Activated T-helper 9 cell treated with anti-CD3 and anti-CD28 coated beads, Interleukin-2, amount 50 U/mL, for 16 hours (primary cell): ENCODE data around the gene CFDP1.

ENCODE experiments used
- DNase-seq: peaks from one replicate; pipeline ENCODE4 v3.0.0-alpha.2; 2020; ENCODE audit warnings: low read depth

The CFDP1 gene

DNA sequence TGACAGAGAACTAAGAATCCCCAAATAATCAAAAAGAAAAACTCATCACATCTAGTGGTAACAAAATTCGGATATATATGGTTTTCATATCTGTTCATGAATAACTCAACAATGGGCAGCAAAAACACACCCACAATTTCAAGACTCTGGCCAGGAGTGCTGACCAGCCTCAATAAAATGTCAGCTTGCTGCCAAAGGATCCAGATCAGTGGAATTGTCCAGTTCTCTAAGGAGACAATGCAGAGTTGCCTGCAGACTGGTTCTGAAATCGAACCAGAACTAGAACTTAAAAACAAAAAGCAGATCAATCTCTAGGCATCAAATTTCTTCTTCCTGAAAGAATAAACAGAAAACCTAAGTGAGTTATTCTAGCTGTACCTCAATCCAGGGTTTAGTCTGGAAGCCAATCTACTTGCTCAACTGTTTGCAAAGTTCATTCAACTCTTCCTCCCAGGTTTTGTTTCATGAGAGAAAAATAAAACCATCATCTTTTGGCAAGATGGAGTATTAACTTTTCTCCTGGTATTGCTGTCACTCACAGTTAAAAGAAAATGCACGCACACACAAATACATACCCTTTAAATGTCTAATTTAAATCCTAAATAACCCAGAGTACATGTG, 61.0 kb downstream of the CFDP1 start:
- no peak for DNase-seq

DNA sequence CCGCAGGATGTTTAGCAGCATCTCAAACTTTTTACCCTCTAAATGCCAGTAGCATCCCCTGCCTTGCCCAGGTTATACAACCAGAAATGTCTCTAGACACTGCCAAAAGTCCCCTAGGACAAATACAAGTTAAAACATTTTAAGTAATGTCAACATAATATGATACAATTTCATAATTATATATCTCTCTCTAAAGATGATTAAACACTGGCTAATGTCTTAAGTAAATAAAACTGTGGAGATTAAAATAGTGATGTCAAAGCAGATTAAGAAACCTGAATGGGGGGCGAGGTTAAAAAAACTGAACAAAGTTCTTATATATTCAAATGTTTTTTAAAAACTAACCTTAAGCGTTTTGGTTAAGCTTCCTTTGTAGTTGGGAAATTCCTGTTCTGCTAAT, 62.1 kb downstream of the CFDP1 start:
- DNase-seq = no peak

GRCh38 chr16:75364286-75364791, 69.0 kb downstream of the CFDP1 start:
- DNase-seq = no peak

DNA sequence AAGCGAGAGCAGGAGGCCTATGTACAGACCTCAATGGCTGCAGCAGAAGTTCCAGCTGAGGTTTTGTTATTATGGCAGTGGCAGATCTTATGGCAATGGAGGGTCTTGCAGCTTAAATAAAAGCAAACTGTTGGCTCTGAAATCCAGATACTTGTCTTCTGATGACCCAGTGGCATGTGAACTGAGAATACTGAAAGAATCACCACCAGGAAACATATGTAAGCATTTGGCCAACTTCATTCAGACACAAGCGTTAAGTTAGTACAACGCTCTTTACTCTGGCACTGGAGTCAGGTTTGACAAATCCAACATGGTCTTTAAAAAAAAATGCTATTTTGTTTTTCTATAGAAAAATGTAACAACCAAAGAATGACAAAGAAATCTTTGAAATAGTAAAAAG, 70.5 kb downstream of the CFDP1 start:
- no peak for DNase-seq

DNA sequence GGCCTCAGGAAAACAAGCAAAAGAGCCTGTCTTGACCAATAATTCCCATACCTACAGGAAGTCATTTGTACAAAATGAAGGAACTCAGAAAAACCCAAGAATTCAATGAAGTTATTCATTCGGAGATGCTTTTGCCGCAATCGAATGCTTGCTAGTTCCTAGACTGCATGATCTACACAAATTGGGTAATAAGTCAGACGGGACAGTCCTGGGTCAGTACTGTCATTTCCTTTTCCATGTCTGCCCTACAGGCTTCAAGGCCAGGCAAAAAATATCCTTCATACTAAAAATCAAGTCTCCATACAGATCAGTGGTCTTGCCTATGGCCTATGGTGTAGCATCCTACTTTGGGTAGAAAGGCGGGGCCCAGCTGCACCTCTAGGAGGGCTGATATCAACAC, 71.4 kb downstream of the CFDP1 start:
- no peak for DNase-seq

- no peak for DNase-seq
Measured at GRCh38 chr16:75354170-75354569, 79.1 kb downstream of the CFDP1 start.

DNA sequence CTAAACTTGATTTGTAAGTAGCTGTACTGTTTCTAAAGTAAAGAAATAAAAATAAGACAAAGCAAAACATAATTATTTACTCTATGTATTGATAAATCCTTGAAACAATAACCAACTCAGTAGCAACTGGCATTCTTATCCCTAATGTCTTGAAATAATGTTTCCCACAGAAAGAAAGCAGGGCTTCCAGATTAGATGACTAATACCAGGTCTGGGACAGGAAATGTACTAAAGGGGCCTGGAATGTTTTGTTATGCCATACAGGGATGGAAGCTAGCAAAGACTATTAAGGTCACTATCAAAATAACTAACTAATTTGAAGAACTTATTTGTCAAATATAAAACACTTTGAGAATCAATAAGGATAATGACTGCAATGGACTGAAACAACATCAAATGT, 82.1 kb downstream of the CFDP1 start:
- DNase-seq = no peak

- DNase-seq = no peak
Measured at GRCh38 chr16:75345711-75346110, 87.6 kb downstream of the CFDP1 start.

DNA sequence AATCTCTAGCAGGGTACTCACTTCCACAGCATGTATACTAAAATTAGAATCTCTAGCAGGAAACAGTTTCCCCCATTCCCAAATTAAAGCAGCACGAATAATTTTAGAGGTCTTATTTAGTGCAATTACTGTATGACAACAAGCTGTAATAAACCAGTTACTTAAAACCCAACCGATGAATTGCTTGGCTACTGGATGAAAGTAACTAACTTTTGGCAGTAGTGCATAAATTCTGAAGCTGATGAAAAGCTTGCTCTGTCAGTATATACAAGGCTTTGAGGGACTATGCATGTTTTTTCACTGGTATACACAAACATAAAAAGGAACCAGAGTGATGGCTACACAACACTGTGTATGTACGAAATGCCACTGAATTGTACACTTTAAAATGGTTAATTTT, 89.4 kb downstream of the CFDP1 start:
- no peak for DNase-seq

- no peak for DNase-seq
Measured at GRCh38 chr16:75343286-75343685, 90.0 kb downstream of the CFDP1 start.

- DNase-seq = no peak
Measured at GRCh38 chr16:75342308-75342811, 90.9 kb downstream of the CFDP1 start.

GRCh38 chr16:75341564-75342307, 91.6 kb downstream of the CFDP1 start:
- no peak for DNase-seq

GRCh38 chr16:75340741-75341491, 92.4 kb downstream of the CFDP1 start:
- DNase-seq = no peak

- no peak for DNase-seq
Measured at GRCh38 chr16:75337430-75337829, 95.9 kb downstream of the CFDP1 start.

DNA sequence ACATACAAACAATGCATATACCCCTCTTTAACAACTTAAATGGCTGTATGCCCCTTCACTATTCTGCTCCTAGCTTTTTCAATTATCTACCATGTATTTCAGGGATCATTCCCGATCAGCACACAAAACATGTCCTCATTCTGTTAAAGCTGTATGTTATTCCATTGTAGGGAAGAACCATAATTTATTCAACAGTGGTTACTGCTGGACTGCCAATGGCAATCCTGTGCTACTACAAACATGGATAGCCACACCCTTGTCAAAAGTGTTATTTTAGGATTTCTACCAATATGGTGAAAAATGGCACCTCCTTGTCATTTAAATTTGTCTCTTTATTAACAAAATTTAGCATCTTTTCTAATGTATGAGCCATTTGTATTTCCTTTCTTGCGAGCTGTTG, 96.8 kb downstream of the CFDP1 start:
- no peak for DNase-seq

GRCh38 chr16:75333721-75334163, 99.6 kb downstream of the CFDP1 start:
- no peak for DNase-seq

GRCh38 chr16:75329943-75330342, 103.4 kb downstream of the CFDP1 start:
- DNase-seq = no peak

DNA sequence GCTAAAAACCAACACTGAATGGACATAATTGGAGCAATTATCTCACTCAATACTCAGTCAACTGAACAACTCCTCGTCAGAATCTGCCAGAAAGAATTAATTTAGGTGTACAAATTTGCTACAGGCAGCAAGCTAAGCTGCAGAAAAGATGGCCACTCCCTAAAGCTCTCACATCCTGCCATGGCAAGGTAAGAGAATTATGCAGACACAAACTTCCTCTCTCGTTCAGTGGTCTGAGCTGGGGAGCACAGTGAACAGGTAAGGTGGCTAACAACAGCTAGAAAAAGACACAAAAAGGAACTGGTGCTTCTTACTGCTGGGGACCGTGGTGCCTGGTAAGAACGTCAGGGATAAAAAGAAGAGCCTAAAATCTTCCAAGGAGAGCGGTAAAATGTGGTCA, 107.0 kb downstream of the CFDP1 start:
- DNase-seq = no peak

DNA sequence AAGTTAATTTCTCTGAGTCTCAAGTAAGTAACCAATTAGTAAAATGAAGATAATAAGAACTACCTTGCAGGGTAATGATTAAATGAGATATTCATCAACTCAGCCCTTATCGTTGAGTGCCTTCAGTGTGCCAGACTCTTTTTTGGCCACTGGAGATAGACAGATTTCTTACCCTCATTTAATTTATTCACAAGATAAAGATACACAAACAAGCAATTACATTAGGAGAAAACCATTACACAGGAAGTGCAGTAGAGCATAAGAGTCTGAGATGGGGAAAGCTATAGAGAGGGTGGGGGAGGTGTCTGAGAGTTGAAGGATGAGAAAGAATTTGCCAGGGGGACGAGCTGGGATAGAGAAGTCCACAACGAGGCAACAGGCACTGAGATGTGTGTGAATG, 109.4 kb downstream of the CFDP1 start:
- no peak for DNase-seq

DNA sequence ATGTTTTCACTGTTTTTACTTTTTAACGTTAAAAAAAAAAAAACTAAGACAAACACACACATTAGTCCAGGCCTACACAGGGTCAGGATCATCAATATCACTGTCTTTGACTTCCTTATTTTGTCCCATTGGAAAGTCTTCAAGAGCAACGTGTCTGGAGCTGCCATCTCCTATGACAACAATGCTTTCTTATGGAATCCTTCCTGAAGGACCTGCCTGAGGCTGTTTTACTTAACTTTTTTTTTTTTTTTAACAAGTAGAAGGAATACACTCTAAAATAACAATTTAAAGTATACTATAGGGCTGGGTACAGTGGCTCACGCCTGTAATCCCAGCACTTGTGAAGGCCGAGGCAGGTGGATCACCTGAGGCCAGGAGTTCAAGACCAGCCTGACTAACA, 110.1 kb downstream of the CFDP1 start:
- no peak for DNase-seq

DNA sequence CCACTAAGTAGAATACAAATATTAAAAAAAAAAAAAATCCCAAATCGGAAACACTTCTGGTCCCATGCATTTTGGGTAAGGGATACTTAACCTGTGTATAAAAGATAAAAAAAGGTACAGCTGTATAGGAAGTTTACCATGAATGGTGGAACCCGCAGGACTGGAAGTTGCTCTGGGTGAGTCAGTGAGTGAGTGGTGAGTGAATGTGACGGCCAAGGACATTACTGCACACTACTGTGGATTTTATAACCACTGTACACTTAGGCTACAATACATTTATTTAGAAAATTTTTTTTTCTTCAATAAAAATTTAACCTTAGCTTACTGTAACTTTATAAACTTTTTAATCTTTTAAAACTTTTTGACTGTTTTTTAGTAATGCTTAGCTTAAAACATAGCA, 110.6 kb downstream of the CFDP1 start:
- no peak for DNase-seq

GRCh38 chr16:75320435-75320834, 112.9 kb downstream of the CFDP1 start:
- DNase-seq = no peak
